Vagina (tissue), 2 donors: ENCODE measurements around the gene CLHC1.
"Not testable (repeated sequence)": the region's sequence is repeated elsewhere in the genome, so short reads cannot be mapped to it uniquely, and the experiment has no call there.

ENCODE experiments used
- CTCF ChIP-seq, 3 experiments: fragments of 450-650 bp in 2 of 3; fragments of 200-600 bp in 1 of 3; sonication (generic) in 1 of 3; IDR thresholded peaks; one replicate each; pipeline ENCODE4 v1.5.1; 2017 to 2019; ENCODE audit warnings: antibody characterized with exemption in 3 of 3, mild to moderate bottlenecking in 2 of 3, moderate library complexity in 2 of 3
- POLR2A ChIP-seq, 2 donors: fragments of 450-650 bp; IDR thresholded peaks; one replicate each; pipeline ENCODE4 v1.6.1; 2017; ENCODE audit warnings: antibody characterized with exemption in 2 of 2, mild to moderate bottlenecking in 2 of 2, moderate library complexity in 2 of 2
- POLR2AphosphoS5 ChIP-seq, 2 donors: sonication (generic); formaldehyde crosslinking; IDR thresholded peaks; one replicate each; pipeline ENCODE4 v1.9.0; 2017; ENCODE audit warnings: antibody characterized with exemption in 2 of 2, mild to moderate bottlenecking in 2 of 2, low read depth in 1 of 2; ENCODE audit not compliant: insufficient read depth in 1 of 2

- not testable (repeated sequence) for TF ChIP-seq POLR2A (IDR thresholded peaks at IDR 0.05); CTCF (IDR thresholded peaks at IDR 0.05); POLR2AphosphoS5 (IDR thresholded peaks at IDR 0.05; ENCODE audit: insufficient read depth in 1 of 2, low read depth in 1 of 2)
Observed at GRCh38 chr2:55279859-55280424, 47.8 kb upstream of the CLHC1 start.
